ENCODE results near the gene NATD1. TPM values are rescaled to one million over a fixed set of nuclear protein-coding genes. Genes with fewer than 3 reads are reported as not detected.
"Not testable (repeated sequence)": the region's sequence is repeated elsewhere in the genome, so short reads cannot be mapped to it uniquely, and the experiment has no call there.

The NATD1 gene
- total RNA-seq, 1 donor from 2014 or later, result 1.7 TPM

GRCh38 chr17:21232033-21232749, 21.0 kb downstream of the NATD1 start:
- H3K36me3 Mint-ChIP-seq (ENCODE audit: low read depth), result no peaks in the 10 kb centered on the region
- TF ChIP-seq, protein P1, sequence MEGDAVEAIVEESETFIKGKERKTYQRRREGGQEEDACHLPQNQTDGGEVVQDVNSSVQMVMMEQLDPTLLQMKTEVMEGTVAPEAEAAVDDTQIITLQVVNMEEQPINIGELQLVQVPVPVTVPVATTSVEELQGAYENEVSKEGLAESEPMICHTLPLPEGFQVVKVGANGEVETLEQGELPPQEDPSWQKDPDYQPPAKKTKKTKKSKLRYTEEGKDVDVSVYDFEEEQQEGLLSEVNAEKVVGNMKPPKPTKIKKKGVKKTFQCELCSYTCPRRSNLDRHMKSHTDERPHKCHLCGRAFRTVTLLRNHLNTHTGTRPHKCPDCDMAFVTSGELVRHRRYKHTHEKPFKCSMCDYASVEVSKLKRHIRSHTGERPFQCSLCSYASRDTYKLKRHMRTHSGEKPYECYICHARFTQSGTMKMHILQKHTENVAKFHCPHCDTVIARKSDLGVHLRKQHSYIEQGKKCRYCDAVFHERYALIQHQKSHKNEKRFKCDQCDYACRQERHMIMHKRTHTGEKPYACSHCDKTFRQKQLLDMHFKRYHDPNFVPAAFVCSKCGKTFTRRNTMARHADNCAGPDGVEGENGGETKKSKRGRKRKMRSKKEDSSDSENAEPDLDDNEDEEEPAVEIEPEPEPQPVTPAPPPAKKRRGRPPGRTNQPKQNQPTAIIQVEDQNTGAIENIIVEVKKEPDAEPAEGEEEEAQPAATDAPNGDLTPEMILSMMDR (IDR thresholded peaks at IDR 0.05), result no peak
- H3K27me3 Mint-ChIP-seq, result no peaks in the 10 kb centered on the region
- ChIA-PET POLR2A (no interaction called here), CTCF (no interaction called here)
- ATAC-seq (ENCODE audit: low read depth) (no peak), DNase-seq (no peak)
- H3K4me1 Mint-ChIP-seq, result no peaks in the 10 kb centered on the region
- H3K9me3 Mint-ChIP-seq, result peaks cover 8% of the 10 kb centered on the region
- intact Hi-C loops (cut with micrococcal nuclease), result no loop called here
- no peak overlapping the region for H3K27ac Mint-ChIP-seq
- no peak overlapping the region for H3K4me3 Mint-ChIP-seq

DNA sequence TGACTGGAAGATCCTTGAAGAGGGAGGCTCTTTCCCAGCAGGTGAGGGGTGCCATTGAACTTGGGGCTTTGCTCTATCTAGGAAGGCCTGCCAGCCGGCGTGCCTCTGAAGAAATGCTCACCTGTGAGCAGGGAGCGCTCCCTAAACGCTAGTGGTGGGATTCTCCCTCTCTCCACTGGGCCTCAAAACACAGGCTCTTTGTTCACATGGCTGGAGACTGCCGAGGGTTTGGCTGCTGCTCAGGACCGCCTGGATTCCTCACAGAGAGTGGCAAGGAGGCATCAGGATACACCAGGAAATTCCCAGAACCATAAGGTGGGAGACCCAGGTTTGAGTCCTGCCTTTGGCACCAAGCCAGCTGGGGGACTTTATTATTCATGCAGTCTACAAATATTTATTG, 21.7 kb downstream of the NATD1 start:
- DNase-seq (no peak), ATAC-seq (ENCODE audit: low read depth) (no peak)
- Mint-ChIP-seq H3K27me3 (no peaks in the 10 kb centered on the region), H3K9me3 (peaks cover 8% of the 10 kb centered on the region), H3K4me1 (no peaks in the 10 kb centered on the region), H3K36me3 (ENCODE audit: low read depth) (no peaks in the 10 kb centered on the region), H3K4me3 (no peak overlapping the region), H3K27ac (no peak overlapping the region)
- ChIA-PET CTCF (no interaction called here), POLR2A (interaction anchor here (0.6 kb wide), 2 partner anchors 92 to 119 kb away, joined by 3 to 6 read pairs; no protein-coding TSS in a partner anchor)
- intact Hi-C loops (cut with micrococcal nuclease), result no loop called here
- TF ChIP-seq, protein P1 (IDR thresholded peaks at IDR 0.05), result no peak

DNA sequence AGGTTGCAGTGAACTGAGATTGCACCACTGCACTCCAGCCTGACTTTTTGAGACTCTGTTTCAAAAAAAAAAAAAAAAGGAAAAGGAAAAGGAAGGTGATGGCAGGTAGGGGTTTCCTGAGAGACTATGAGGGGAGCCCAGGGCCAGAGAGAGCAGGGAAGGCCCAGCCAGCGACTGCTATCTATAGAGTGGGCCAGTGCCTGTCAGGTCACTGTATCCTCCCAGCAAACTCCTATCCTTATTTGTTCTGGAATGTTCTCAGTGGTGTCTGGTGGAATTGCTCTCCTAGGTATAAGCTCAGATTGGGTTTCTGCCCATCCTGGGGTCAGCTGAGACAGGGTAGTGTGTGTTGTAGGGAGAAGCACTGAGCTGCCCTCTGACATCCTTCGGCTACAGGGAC, 24.4 kb downstream of the NATD1 start:
- TF ChIP-seq, protein P1 (IDR thresholded peaks at IDR 0.05), result no peak
- CTCF ChIA-PET, result interaction anchor here (0.6 kb wide), 1 partner anchor 38 kb away, joined by 4 read pairs; no protein-coding TSS in a partner anchor
- intact Hi-C loops (cut with micrococcal nuclease), result no loop called here

GRCh38 chr17:21228111-21228510, 25.1 kb downstream of the NATD1 start:
- no peak for DNase-seq
- no peak overlapping the region for H3K4me3 Mint-ChIP-seq
- no peaks in the 10 kb centered on the region for H3K4me1 Mint-ChIP-seq
- ChIA-PET POLR2A (no interaction called here), CTCF (no interaction called here)
- no peaks in the 10 kb centered on the region for H3K36me3 Mint-ChIP-seq (ENCODE audit: low read depth)
- H3K9me3 Mint-ChIP-seq, result peaks cover 3% of the 10 kb centered on the region
- TF ChIP-seq, protein P1 (IDR thresholded peaks at IDR 0.05), result no peak
- no peak for ATAC-seq (ENCODE audit: low read depth)
- H3K27ac Mint-ChIP-seq, result no peak overlapping the region
- no peaks in the 10 kb centered on the region for H3K27me3 Mint-ChIP-seq
- intact Hi-C loops (cut with micrococcal nuclease), result no loop called here

More for the DNA sequence above, 24.4 kb downstream of the NATD1 start:
- POLR2A ChIA-PET, result no interaction called here
- Mint-ChIP-seq H3K4me3 (no peak overlapping the region), H3K9me3 (peaks cover 8% of the 10 kb centered on the region), H3K4me1 (no peaks in the 10 kb centered on the region), H3K27ac (no peak overlapping the region), H3K36me3 (ENCODE audit: low read depth) (no peaks in the 10 kb centered on the region), H3K27me3 (no peaks in the 10 kb centered on the region)
- ATAC-seq (ENCODE audit: low read depth) (no peak), DNase-seq (no peak)

DNA sequence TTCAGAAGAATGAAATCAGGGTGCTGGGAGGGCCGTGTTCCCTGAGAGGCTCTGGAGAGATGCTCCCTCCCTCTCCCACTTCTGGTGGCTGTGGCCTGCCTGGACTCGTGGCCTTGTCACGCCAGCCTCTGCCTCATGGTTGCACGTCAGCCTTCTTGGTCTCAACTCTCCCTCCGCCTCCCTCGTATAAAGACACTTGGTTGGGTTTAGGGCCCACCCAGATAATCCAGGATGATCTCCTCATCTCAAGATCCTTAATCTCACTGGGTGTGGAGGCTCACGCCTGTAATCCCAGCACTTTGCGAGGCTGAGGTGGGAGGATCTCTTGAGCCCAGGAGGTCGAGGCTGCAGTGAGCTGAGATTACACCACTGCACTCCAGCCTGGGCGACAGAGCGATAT, 25.9 kb downstream of the NATD1 start:
- intact Hi-C loops (cut with micrococcal nuclease); CTCF ChIA-PET; H3K36me3 Mint-ChIP-seq (ENCODE audit: low read depth); DNase-seq; H3K4me3 Mint-ChIP-seq; ATAC-seq (ENCODE audit: low read depth); H3K9me3 Mint-ChIP-seq; POLR2A ChIA-PET; H3K4me1 Mint-ChIP-seq; H3K27me3 Mint-ChIP-seq; H3K27ac Mint-ChIP-seq: not testable (repeated sequence)

DNA sequence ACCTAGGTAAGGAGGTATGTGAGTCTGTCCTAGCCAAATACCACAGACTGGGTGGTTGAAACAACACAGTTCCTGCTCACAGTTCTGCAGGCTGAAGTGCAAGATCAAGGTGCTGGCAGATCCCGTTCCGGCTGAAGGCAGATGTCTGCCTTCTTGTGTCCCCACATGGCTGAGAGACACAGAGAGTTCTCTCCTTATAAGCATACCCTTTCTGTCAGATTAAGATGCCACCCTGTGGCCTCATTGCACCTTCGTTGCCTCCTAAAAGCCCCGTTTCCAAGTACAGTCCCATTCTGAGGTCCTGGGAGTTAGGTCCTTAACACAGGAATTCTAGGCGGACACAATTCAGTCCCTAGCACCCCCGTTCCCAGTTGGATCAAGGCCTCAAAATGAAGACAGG, 30.1 kb downstream of the NATD1 start:
- ChIA-PET POLR2A (no interaction called here), CTCF (no interaction called here)
- Mint-ChIP-seq H3K27ac (no peak overlapping the region), H3K27me3 (no peaks in the 10 kb centered on the region), H3K4me3 (no peak overlapping the region), H3K36me3 (ENCODE audit: low read depth) (peaks cover 4% of the 10 kb centered on the region), H3K9me3 (no peaks in the 10 kb centered on the region), H3K4me1 (no peaks in the 10 kb centered on the region)
- intact Hi-C loops (cut with micrococcal nuclease), result no loop called here
- DNase-seq (no peak), ATAC-seq (ENCODE audit: low read depth) (no peak)
- TF ChIP-seq, protein P1 (IDR thresholded peaks at IDR 0.05), result no peak
